HepG2 (cell line): ENCODE measurements around the gene GBP1. TPM values are rescaled to one million over a fixed set of nuclear protein-coding genes. Genes with fewer than 3 reads are reported as not detected.

ENCODE experiments used
- ATAC-seq: fragments of 200-7000 bp; cut with Tn5 transposase; 3 replicates; pipeline ENCODE4 v1.9.1; 2020; ENCODE audit warnings: mild to moderate bottlenecking, moderate library complexity
- BruUV-seq: library from RNA; stranded (reverse); fragments of 400-500 nt; replicated peaks from 2 replicates; lab custom pipeline; 2021; lab: Mats Ljungman, UMichigan
- CTCF ChIA-PET: fragments of 300-600 bp; formaldehyde crosslinking; extraction: SDS; loops from one replicate; lab custom pipeline; 2021; ENCODE audit warnings: low total read pairs, inconsistent platforms, low intra/inter-chr PET ratio; lab: Yijun Ruan, JAX
- POLR2A ChIA-PET: fragments of 350-600 bp; sonication (Branson Sonifier 250); formaldehyde crosslinking; loops from one replicate; lab custom pipeline; 2020; ENCODE audit warnings: antibody characterized with exemption, inconsistent platforms; lab: Yijun Ruan, JAX
- DNase-seq: peaks from one replicate; pipeline ENCODE4 v3.0.0-alpha.2; 2015; ENCODE audit warnings: low spot score
- FAIRE-seq: peaks from 3 replicates; lab custom pipeline; 2011; peaks lifted over from hg19 to GRCh38; lab: Jason Lieb, UNC
- H2AFZ ChIP-seq: one replicate; pipeline ENCODE4 v1.6.1; 2011; ENCODE audit warnings: low read length, inconsistent platforms
- H3K27ac ChIP-seq: fragments of 300-600 bp; 3 replicates; pipeline ENCODE4 v1.8.0; 2011; ENCODE audit warnings: mixed run types, mild to moderate bottlenecking, mixed read lengths, low read length, inconsistent platforms; ENCODE audit not compliant: insufficient read depth; ENCODE audit errors: extremely low read length
- H3K27me3 ChIP-seq, 2 experiments: fragments of 200-600 bp in 1 of 2; 2 replicates in 1 of 2; 3 replicates in 1 of 2; pipeline versions ENCODE4 v1.6.0 to v1.8.0; 2011; ENCODE audit warnings: low read length in 2 of 2, mild to moderate bottlenecking in 2 of 2, moderate library complexity in 2 of 2, inconsistent platforms in 1 of 2; ENCODE audit not compliant: insufficient read depth in 2 of 2, control insufficient read depth in 1 of 2
- H3K36me3 ChIP-seq, 2 experiments: fragments of 200-600 bp in 1 of 2; replicated peaks in 1 of 2; 2 replicates in 1 of 2; 3 replicates in 1 of 2; pipeline versions ENCODE4 v1.5.1 to v1.8.0; 2011; ENCODE audit warnings: low read length in 2 of 2, inconsistent platforms in 1 of 2; ENCODE audit not compliant: insufficient read depth in 2 of 2, control insufficient read depth in 1 of 2
- H3K4me1 ChIP-seq: 2 replicates; pipeline ENCODE4 v1.5.1; 2012; ENCODE audit warnings: low read length, inconsistent platforms; ENCODE audit not compliant: insufficient read depth
- H3K4me2 ChIP-seq: 2 replicates; pipeline ENCODE4 v1.6.0; 2011; ENCODE audit warnings: low read depth, low read length, inconsistent platforms
- H3K4me3 ChIP-seq, 3 experiments: fragments of 200-600 bp in 1 of 3; sonication (generic), shearing (Covaris generic) in 1 of 3; replicated peaks in 1 of 3; 2 replicates each; pipeline ENCODE4 v1.5.1; 2011 to 2016; ENCODE audit warnings: low read length in 3 of 3, inconsistent platforms in 2 of 3, low read depth in 2 of 3, mild to moderate bottlenecking in 2 of 3, control low read depth in 1 of 3, mixed read lengths in 1 of 3; ENCODE audit not compliant: insufficient read depth in 1 of 3
- H3K79me2 ChIP-seq: one replicate; pipeline ENCODE4 v1.6.1; 2011; ENCODE audit warnings: low read length, inconsistent platforms; ENCODE audit not compliant: insufficient read depth
- H3K9ac ChIP-seq: 2 replicates; pipeline ENCODE4 v1.6.0; 2011; ENCODE audit warnings: mild to moderate bottlenecking, low read depth, low read length, inconsistent platforms; ENCODE audit not compliant: insufficient read depth
- H3K9me3 ChIP-seq: 2 replicates; pipeline ENCODE4 v1.5.1; 2012; ENCODE audit warnings: mild to moderate bottlenecking, low read length
- H4K20me1 ChIP-seq: 2 replicates; pipeline ENCODE4 v1.6.0; 2011; ENCODE audit warnings: inconsistent platforms, mild to moderate bottlenecking, low read length, moderate library complexity; ENCODE audit not compliant: insufficient read depth
- ARID2 ChIP-seq: sonication (generic); formaldehyde crosslinking; IDR thresholded peaks from 2 replicates; pipeline ENCODE4 v1.8.1; 2022; ENCODE audit warnings: mild to moderate bottlenecking, missing genetic modification reagents, borderline replicate concordance
- SRSF9 ChIP-seq: fragments of 200-400 bp; formaldehyde crosslinking; IDR thresholded peaks from 2 replicates; pipeline ENCODE4 v1.6.1; 2018; ENCODE audit warnings: borderline replicate concordance, mild to moderate bottlenecking, low read depth, low read length; ENCODE audit not compliant: insufficient read depth, poor library complexity, severe bottlenecking
- ZKSCAN5 ChIP-seq: sonication (generic); formaldehyde crosslinking; IDR thresholded peaks from 2 replicates; pipeline ENCODE4 v1.5.1; 2020; ENCODE audit warnings: mild to moderate bottlenecking, missing genetic modification reagents
- ZNF558 ChIP-seq: sonication (generic); formaldehyde crosslinking; IDR thresholded peaks from 2 replicates; pipeline ENCODE4 v1.9.0; 2022; ENCODE audit warnings: mild to moderate bottlenecking, missing genetic modification reagents, borderline replicate concordance
- ZNF746 ChIP-seq: sonication (generic); formaldehyde crosslinking; IDR thresholded peaks from 2 replicates; pipeline ENCODE4 v1.8.0; 2022; ENCODE audit warnings: mild to moderate bottlenecking, missing genetic modification reagents
- WGBS: methylation state at CpG from one replicate; pipeline ENCODE4 v1.1.6; 2017; ENCODE audit warnings: low lambda C conversion rate; 5-methylcytosine and 5-hydroxymethylcytosine counted together
- in situ Hi-C: cut with HindIII; loops from 2 replicates; pipeline ENCODE4 v1.10.0; 2017; ENCODE audit warnings: low pct_unique_long_range_greater_than_20kb; ENCODE audit not compliant: extremely low pct_ligation_motif_present
- intact Hi-C: fragments of 100-400 bp; cut with micrococcal nuclease; formaldehyde crosslinking; loops from one replicate; pipeline ENCODE4 v1.10.0; 2022; ENCODE audit not compliant: unreplicated experiment
- polyA plus RNA-seq, 8 experiments: library from polyadenylated mRNA; depleted of rRNA in 3 of 8; stranded (reverse) in 7 of 8; unstranded in 1 of 8; fragments of >200 nt; fragmentation: Illumina TruSeq in 4 of 8; extraction: Trizol in 4 of 8; gene quantifications; 2 replicates each; pipeline versions ENCODE4 v1.2.1 to v1.2.3, GENCODE V29; 2011 to 2016; ENCODE audit warnings: low read depth in 4 of 8, missing spikeins in 1 of 8, mixed read lengths in 1 of 8; ENCODE audit not compliant: insufficient read depth in 1 of 8
- total RNA-seq, 5 experiments: library from RNA; depleted of rRNA; stranded (reverse); fragments of >200 nt; fragmentation: Illumina TruSeq; extraction: Trizol; gene quantifications; 2 replicates each; pipeline ENCODE4 v1.2.3, GENCODE V29; 2016; ENCODE audit warnings: low read depth in 1 of 5
- TF ChIP-seq, protein P1 (sequence below): sonication (generic); formaldehyde crosslinking; IDR thresholded peaks from 2 replicates; pipeline ENCODE4 v1.4.0; 2020; ENCODE audit warnings: missing genetic modification reagents
- TF ChIP-seq, protein P2 (sequence below): sonication (generic); formaldehyde crosslinking; IDR thresholded peaks from 2 replicates; pipeline ENCODE4 v1.4.0; 2020; ENCODE audit warnings: missing genetic modification reagents
- TF ChIP-seq, protein P3 (sequence below): sonication (generic); formaldehyde crosslinking; IDR thresholded peaks from 2 replicates; pipeline ENCODE4 v1.4.0; 2020; ENCODE audit warnings: missing genetic modification reagents, borderline replicate concordance

GBP1 gene
- total and polyA plus RNA-seq, 2 of the 13 experiments (the other 11 are each of a cell fraction or from before 2014, with no cell fraction given), result 0.62 to 2.3 TPM

DNA sequence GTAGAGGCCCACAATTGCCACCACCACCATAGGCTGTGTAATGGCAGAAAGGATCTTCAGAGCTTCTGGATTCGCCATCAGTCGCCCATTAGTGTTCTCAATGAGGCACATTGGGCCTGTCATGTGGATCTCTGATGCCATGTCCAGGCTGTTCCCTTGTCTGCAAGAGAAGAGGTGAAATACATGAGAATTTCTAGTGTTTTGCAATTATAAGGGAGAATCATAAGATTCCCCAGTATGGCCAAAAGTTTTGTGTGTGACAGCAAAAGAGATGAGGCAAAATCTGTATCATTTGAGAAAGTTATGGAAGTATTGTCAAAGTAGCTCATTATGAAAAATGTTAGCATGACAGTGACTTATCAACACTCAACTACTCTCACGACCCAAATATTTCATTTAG, 1.9 kb downstream of the GBP1 start (continued):
- TF ChIP-seq, protein P1, sequence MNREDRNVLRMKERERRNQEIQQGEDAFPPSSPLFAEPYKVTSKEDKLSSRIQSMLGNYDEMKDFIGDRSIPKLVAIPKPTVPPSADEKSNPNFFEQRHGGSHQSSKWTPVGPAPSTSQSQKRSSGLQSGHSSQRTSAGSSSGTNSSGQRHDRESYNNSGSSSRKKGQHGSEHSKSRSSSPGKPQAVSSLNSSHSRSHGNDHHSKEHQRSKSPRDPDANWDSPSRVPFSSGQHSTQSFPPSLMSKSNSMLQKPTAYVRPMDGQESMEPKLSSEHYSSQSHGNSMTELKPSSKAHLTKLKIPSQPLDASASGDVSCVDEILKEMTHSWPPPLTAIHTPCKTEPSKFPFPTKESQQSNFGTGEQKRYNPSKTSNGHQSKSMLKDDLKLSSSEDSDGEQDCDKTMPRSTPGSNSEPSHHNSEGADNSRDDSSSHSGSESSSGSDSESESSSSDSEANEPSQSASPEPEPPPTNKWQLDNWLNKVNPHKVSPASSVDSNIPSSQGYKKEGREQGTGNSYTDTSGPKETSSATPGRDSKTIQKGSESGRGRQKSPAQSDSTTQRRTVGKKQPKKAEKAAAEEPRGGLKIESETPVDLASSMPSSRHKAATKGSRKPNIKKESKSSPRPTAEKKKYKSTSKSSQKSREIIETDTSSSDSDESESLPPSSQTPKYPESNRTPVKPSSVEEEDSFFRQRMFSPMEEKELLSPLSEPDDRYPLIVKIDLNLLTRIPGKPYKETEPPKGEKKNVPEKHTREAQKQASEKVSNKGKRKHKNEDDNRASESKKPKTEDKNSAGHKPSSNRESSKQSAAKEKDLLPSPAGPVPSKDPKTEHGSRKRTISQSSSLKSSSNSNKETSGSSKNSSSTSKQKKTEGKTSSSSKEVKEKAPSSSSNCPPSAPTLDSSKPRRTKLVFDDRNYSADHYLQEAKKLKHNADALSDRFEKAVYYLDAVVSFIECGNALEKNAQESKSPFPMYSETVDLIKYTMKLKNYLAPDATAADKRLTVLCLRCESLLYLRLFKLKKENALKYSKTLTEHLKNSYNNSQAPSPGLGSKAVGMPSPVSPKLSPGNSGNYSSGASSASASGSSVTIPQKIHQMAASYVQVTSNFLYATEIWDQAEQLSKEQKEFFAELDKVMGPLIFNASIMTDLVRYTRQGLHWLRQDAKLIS (CRISPR knock-in tag), result no peak
- TF ChIP-seq, all 625 proteins: peak for 0

DNA sequence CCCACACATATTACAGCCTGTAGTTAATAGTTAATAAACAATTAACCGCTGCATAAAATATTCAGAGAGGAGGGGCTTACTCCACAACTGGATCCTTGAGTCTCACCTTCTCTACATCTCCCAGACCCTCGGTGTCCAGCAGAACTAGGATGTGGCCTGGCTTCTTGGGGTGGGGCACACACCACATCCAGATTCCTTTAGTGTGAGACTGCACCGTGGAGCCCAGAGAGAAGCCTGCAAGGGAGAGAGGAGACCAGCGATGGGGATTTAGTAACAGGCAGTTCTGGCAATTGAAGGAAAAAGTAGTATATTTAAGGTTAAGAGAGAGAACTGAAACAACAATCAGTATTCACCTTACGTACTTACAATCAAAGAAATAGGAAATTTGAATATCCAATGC, 4.9 kb downstream of the GBP1 start:
- Histone ChIP-seq H3K27ac (no peak overlapping the region), H3K4me1 (peaks cover 9% of the 10 kb centered on the region), H3K36me3 (no peaks in the 10 kb centered on the region), H3K9me3 (no peaks in the 10 kb centered on the region), H3K27me3 (no peaks in the 10 kb centered on the region), H4K20me1 (no peaks in the 10 kb centered on the region), H3K4me2 (no peak overlapping the region), H3K9ac (no peak overlapping the region), H2AFZ (no peak overlapping the region), H3K4me3 (no peak overlapping the region), H3K79me2 (no peaks in the 10 kb centered on the region)
- no peak for FAIRE-seq
- DNase-seq, result no peak
- TF ChIP-seq, protein P2, sequence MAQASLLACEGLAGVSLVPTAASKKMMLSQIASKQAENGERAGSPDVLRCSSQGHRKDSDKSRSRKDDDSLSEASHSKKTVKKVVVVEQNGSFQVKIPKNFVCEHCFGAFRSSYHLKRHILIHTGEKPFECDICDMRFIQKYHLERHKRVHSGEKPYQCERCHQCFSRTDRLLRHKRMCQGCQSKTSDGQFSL (CRISPR knock-in tag), result no peak
- TF ChIP-seq SRSF9 (no peak), ARID2 (CRISPR knock-in tag) (no peak), ZKSCAN5 (CRISPR knock-in tag) (no peak), ZNF558 (no peak), ZNF746 (CRISPR knock-in tag) (no peak)
- TF ChIP-seq, protein P3, sequence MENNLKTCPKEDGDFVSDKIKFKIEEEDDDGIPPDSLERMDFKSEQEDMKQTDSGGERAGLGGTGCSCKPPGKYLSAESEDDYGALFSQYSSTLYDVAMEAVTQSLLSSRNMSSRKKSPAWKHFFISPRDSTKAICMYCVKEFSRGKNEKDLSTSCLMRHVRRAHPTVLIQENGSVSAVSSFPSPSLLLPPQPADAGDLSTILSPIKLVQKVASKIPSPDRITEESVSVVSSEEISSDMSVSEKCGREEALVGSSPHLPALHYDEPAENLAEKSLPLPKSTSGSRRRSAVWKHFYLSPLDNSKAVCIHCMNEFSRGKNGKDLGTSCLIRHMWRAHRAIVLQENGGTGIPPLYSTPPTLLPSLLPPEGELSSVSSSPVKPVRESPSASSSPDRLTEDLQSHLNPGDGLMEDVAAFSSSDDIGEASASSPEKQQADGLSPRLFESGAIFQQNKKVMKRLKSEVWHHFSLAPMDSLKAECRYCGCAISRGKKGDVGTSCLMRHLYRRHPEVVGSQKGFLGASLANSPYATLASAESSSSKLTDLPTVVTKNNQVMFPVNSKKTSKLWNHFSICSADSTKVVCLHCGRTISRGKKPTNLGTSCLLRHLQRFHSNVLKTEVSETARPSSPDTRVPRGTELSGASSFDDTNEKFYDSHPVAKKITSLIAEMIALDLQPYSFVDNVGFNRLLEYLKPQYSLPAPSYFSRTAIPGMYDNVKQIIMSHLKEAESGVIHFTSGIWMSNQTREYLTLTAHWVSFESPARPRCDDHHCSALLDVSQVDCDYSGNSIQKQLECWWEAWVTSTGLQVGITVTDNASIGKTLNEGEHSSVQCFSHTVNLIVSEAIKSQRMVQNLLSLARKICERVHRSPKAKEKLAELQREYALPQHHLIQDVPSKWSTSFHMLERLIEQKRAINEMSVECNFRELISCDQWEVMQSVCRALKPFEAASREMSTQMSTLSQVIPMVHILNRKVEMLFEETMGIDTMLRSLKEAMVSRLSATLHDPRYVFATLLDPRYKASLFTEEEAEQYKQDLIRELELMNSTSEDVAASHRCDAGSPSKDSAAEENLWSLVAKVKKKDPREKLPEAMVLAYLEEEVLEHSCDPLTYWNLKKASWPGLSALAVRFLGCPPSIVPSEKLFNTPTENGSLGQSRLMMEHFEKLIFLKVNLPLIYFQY (CRISPR knock-in tag), result no peak
- no peak for ATAC-seq
- ChIA-PET CTCF (no interaction called here), POLR2A (no interaction called here)
- BruUV-seq, result no TSS peak
- intact Hi-C loops (no loop called here), in situ Hi-C loops (no loop called here)
- 74% methylated on average over 5 of the region's 5 CpGs for WGBS
